GM19239 (cell line): ENCODE results near the gene ABCD1.
A peak's percentile ranks its signal among the peaks of the same experiment; 100 is the strongest.
"Not testable (repeated sequence)": the region's sequence is repeated elsewhere in the genome, so short reads cannot be mapped to it uniquely, and the experiment has no call there.

Experiments used
- DNase-seq: peaks from one replicate; pipeline ENCODE4 v3.0.0; 2011; ENCODE audit warnings: low spot score; ENCODE audit not compliant: insufficient read length
- FAIRE-seq: peaks from 2 replicates; lab custom pipeline; 2011; peaks lifted over from hg19 to GRCh38; lab: Jason Lieb, UNC

Gene ABCD1

DNA sequence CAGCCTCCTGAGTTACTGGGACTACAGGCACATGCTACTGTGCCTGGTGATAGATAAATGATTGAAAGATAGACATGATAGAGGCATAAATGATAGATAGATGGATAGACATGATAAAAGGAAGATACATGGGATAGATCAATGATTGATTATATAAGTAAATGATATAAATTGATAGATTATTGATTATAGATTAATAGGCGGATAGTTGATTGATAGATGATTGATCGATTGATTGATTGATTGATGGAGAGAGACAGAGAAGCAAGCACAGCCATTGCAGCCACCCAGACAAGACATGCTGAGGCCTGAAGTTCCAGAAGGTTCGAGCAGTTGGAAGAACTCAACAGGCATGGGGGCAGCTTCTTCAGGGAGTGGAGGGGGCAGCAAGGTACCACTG, 21.7 kb downstream of the ABCD1 start:
- FAIRE-seq, result no peak
- DNase-seq, result no peak

DNA sequence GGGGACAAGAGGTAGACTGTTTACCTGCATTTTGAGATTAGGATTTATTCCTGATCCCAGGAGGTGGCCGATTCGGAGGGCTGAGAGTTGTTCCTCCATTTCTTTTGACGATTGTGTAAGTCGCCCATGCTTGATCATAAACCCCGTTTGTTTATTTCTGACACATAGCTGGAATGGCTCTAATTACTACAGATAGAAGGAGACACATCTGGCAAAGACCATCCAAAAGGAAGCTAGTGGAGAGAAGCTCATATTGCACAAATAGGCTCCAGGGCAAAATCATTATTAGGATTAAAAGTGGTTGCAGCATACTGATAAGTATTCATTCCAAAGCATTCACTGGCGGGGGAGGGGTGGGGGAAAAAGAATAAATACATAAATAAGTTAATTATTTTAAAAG, 22.3 kb downstream of the ABCD1 start:
- DNase-seq, FAIRE-seq: not testable (repeated sequence)

DNA sequence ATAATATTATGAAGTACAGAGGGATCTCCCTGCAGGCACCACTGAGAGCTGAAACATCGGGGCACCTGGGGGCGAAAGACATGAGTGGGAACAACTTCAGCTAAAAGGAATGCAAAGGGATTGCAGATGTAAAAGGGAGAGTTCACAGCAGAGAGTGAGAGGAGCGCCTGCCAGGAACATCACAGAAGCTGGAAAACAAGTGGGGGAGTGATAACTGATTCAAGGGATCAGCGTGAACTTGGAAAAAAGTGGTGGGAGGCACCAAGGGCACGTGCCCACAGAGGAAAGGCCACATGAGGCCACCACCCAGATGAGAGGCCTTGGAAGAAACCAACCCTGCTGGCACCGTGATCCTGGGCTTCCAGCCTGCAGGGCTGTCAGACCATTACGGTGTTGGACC, 24.4 kb downstream of the ABCD1 start:
- not testable (repeated sequence) for FAIRE-seq, DNase-seq

DNA sequence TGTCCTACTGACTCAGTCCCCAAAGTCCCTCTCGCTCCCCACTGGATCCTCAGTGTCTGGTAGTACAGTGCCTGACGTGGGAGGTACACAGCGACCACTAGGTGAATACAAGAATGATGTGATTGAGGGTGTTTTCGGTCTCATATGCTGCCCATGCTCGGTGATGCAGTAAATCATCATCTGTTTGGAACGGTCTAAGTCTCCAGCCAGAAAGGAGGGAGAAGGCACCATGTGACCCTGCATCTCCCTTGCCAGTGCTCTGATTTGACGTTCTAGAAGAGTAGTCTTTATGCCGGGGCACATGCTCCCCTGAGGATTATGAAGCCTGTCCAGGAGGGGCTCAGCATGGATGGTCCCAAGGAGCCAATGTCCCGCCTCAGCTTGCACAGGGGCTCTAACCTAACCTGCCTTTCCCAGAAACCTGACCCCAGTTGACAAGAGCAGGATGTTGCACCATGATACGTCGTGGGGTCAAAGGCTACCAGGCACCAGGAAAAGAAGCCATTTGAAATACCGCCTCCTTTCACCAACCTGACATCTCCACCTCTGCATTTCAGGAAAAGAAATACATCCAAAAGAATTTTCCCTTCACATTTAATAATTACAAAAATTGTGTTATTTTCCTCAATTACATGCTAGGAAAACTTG, 25.6 kb downstream of the ABCD1 start:
- no peak for DNase-seq
- no peak for FAIRE-seq

DNA sequence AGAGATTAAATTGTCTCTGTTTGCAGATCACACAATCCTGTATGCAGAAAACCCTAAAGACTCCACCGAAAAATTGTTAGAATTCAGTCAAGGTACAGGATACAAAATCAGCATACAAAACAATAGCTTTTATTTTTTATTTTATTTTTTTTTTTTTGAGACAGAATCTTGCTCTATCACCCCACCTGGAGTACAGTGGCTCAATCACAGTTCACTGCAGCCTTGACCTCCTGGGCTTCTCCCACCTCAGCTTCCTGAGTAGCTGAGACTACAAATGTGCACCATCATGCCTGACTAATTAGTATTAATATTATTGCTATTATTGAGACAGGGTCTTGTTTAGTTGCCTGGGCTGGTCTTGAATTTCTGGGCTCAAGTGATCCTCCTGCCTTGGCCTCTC, 30.5 kb downstream of the ABCD1 start:
- DNase-seq (no peak), FAIRE-seq (peak; percentile 35)

DNA sequence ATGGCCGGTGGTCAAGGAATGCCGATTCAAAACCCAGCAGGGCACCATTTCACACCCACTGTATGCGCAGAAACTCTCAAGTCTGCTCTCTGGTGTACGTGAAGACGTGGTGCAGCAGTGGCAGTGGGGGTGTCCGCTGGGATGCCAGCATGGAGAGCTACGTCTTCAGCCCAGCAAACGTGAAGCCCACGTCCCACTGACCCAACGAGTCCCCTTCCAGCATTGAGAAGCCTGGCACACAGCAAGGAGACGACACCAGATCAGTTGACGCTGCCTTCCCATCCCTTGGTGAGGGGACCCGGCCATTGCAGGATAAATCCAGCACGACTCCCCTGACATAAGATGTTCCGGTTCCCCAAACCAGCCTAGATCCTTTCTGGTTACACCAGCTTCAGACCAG, 37.2 kb downstream of the ABCD1 start:
- no peak for DNase-seq
- FAIRE-seq, result no peak

DNA sequence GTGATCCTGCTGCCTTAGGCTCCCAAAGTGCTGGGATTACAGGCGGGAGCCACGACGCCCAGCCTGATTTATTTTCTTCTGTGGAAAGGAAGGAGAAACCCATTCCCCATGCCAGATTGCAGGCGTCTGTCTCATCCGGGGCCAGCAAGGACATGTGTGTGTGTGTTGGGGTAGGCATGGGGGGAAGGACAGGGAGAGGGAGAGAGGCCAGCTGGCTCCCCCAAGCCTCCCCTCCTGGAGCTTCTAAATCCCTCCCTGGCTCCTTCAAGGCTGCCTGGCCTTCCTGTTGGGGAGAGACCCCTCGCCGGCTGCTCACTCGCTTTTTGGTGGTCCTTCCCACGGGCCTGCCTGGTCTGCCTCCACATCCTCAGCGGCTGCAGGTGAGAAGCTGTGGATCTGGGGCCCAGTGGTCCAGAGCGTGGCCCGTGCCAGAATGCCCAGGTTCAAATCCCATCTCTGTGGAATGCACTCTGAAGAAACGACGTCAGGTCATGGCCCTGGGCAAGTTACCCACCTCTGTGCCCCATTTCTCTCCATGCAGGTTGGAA, 38.0 kb downstream of the ABCD1 start:
- FAIRE-seq (no peak), DNase-seq (no peak)

DNA sequence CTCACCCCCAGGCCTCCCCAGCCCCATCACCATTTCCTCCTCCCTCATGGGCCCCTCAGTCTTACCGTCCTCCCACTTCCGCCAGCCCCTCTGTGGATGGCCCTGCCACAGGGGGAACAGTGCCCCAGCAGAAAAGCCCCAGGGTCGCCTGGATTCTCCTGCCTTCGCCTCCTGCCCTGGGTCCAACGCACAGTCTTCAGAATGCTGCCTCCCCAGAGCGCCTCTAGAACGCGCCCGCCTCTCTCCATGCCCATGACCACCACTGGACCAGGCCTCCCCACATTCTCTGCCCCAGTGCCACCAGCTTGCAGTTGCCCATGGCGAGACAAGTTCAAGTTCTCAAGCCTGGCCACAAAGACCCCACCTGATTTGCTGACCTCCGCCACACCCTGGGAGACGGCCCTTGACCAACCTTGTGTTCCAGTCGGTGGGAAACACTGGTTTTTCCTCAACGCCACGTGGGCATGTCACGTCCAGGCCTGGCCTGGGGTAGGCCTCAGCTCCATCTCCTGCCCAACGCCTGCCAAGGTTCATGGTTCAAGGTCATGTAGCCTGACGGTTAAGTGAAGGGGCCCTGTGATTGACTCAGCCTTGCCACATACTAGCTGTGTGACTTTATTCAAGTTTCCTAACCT, 38.8 kb downstream of the ABCD1 start:
- FAIRE-seq (peak; percentile 56), DNase-seq (no peak)

DNA sequence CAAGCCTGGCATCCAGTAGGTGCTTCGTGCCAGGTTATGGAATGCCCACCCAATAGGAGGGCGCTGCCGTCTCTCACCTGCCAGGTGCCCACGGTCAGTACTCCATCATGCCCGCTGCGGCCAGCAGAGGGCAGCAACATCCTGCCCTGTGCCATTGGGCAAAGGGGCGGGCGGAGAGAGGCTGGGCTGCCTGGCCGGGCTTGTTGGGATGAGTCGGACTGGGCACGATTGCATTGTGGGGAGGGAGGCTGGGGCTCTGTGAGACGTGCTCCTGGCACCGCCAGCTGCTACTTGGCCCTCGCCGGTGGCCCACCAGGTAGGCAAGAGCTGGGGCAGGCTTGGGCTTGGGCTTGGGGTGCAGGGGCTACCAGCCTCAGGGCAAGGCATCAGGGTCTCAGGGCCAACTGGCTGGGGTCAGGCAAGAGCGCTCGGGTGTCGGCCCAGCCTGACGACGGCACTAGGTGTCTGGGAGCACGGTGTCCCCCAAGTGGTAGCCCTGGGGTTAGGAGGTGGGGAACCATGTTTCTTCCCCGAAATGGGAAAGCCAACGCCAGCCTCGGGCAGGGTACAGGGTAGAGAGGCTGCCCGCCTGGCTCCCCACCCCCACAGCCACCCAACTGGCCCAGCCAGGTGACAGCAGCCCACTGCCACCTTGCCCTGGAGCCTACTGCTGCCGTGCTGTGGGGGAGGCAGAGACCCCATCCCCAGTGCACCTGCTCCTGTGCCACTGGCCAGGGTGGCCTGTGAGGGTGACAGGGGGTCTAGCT, 39.5 kb downstream of the ABCD1 start, which contains the start of gene PLXNB3:
Gene PLXNB3 (plus strand): TSS at position 261 of the 767 bp plus-strand sequence. CDS start 1,287 bp downstream, outside the sequence.
- DNase-seq (peak; percentile 70), FAIRE-seq (peak; percentile 75)

DNA sequence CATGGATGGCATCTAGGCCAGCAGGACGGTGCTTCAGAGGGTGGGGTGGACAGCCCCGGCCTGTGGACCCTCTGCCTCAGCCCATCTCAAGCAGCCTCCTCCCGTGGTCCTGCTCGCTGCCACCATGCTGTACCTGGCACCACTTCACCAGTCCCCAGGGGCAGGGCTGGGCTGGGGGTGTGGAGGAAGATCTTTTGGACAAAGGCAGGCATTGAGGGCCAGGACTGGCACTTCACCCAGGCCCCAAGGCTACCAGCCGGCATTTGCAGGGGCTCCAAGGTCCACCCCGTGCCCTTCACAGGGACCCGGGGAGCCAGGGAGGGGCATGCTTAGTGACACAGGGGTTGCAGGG, 40.1 kb downstream of the ABCD1 start:
- no peak for DNase-seq

DNA sequence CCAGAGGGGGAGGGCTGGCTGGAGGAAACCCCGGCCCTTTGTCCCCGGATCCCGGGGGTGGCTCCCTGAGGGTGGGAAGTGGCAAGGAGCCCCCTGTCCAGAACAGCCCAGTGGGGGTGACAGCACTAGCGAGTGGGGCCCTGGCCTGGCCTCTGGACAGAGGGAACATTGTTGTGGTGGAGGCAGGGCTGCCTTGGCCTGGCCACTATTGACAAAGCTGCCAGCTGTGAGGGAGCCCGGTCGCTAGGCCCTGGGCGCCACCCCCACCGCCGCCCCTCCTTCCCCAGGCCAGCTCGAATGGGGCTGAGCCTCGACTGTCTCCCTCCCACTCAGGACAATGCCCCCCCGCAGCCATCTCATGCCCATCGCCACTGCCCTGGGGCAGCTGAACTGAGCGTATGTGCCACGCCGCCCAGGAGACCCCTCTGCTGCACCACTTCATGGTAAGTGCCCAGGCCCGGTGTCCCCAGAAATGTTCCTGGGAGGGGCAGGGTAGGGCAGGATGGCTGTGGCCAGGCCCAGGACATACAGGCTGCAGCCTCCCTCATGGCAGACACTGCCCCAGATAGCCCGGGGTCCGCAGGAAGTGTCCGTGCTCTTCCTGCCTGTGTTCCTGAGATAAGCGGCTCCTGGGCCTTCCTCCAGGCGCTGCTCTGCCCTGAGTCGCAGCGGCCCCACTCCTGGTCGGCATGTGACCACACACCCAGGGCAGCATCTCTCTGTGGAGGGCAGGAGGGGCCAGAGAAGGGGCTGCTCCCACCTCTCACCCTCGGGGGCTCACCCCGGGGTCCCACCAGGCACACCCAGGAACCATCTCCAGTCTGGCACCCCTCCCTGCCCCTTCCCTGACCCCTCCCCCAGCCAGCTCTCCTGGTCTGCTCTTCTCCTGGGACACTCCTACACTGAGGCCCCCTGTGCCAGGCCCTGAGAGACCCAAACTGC, 40.8 kb downstream of the ABCD1 start:
- no peak for FAIRE-seq
- DNase-seq, result no peak

More for the DNA sequence above, 40.1 kb downstream of the ABCD1 start:
- FAIRE-seq, result no peak

DNA sequence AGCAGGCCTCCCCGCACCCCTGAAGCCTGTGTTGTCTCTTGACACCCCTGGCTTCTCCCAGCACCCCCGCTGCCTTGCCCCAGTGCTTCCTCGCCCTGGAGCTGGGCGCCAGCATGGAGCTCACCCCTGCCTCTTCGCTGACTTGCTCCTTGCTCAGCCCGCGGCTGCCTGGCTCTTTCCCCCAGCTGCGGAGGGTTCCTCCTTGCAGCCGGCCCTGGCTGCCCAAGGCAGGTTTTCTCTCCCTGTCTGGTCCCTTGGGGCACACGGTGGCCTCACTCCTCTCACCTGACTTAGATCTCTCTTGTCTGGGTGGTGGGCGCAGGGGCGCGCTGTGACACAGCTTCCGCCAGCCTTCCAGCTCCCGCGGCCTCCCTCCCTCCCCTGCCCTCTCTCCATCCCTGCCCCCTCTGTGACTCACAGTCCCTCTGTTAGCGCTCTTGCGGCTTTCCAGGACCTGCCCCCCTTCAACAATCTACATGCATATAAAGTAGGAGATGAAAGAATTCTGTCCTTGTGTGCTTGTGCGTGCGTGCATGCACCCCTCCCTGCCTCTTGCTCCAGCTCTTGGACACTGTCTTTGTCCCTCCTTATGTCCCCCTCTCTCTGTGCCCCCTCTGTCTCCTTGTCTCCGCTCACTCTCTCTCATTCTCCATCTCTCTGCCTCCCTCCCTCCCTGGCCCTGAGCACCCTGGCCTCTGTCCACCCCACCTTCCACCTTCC, 41.6 kb downstream of the ABCD1 start:
- no peak for DNase-seq
- FAIRE-seq, result no peak

DNA sequence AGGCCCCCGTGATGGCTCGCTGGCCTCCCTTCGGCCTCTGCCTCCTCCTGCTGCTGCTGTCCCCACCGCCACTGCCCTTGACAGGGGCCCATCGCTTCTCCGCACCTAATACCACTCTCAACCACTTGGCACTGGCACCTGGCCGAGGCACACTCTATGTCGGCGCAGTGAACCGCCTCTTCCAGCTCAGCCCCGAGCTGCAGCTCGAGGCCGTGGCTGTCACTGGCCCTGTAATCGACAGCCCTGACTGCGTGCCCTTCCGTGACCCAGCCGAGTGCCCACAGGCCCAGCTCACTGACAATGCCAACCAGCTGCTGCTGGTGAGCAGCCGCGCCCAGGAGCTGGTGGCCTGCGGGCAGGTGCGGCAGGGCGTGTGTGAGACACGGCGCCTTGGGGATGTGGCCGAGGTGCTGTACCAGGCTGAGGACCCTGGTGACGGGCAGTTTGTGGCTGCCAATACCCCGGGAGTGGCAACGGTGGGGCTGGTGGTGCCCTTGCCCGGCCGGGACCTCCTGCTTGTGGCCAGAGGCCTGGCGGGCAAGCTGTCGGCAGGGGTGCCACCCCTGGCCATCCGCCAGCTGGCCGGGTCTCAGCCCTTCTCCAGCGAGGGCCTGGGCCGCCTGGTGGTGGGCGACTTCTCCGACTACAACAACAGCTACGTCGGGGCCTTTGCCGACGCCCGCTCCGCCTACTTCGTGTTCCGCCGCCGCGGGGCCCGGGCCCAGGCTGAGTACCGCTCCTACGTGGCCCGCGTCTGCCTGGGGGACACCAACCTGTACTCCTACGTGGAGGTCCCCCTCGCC, 42.4 kb downstream of the ABCD1 start:
- no peak for FAIRE-seq
- DNase-seq, result no peak

DNA sequence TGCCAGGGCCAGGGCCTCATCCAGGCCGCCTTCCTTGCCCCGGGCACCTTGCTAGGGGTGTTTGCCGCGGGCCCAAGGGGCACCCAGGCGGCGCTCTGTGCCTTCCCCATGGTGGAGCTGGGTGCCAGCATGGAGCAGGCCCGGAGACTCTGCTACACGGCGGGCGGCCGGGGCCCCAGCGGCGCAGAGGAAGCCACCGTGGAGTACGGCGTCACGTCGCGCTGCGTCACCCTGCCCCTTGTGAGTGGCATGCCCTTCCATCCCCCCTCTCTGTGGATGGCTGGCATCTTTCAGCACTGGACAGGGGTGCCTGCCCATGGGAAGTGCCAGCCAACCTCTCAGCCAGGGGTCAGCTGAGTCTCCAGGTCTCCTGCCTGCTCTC, 43.0 kb downstream of the ABCD1 start:
- DNase-seq (no peak), FAIRE-seq (no peak)

DNA sequence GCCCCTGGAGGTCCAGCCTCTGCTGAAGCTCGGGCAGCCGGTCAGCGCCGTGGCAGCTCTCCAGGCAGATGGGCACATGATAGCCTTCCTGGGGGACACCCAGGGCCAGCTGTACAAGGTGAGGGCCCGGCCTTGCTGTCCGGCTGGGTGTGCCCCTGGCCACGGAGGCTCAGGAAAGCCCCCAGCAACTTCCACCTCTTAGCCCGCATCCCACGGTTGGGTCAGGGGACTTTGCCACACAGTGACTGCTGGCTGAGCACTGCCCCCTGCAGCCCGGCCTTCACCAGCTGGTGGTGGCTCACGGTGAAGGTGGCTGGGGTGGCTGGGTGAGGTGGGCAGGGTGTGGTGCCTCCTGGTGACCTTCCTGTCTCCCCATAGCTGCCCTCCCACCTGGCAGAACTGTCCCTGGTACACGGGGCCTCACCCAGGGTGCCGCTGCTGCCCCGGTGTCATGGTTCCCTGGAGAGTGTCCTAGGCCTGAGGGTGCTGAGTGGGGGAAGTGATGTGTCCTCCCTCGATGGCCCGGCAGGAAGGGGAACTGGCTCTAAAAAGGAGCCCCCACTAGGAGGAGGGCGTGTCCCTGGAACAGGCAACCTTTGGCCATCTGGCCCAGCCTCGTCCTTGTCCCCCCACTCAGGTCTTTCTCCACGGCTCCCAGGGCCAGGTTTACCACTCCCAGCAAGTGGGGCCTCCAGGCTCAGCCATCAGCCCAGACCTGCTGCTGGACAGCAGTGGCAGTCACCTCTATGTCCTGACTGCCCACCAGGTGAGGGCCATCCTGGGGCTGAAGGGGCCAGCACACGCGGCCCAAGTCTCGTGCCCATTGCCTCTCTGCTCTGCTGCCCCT, 43.9 kb downstream of the ABCD1 start:
- no peak for FAIRE-seq
- no peak for DNase-seq

DNA sequence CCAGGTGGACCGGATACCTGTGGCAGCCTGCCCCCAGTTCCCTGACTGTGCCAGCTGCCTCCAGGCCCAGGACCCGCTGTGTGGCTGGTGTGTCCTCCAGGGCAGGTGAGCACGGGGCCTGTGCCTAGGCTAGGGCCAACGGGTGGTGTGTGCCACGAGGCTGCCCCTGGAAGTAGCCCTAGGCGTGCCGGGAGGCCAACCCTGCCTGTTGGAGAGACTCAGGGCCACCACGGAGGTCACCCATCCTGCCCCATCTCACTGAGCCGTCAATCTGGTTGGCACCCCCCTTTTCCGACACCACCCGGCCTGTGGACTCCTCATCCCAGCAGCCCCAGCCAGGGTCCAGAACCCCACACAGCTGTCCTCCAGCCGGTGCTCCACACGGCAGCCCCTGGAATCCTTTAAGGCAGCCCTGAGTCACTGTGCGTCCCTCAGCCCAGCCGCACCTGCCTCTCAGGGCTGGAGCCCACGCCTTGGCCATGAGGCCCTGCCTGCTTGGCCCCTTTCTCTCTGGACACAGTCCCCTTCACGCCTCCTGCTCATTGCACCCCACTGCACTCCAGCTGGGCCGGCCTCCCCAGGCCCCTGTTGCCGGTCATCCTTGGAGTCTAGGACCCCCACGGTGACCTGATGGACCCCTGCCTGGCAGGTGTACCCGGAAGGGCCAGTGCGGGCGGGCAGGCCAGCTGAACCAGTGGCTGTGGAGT, 44.7 kb downstream of the ABCD1 start:
- DNase-seq (no peak), FAIRE-seq (no peak)
